ENCODE data around the gene RALGAPA1.

The RALGAPA1 gene

DNA sequence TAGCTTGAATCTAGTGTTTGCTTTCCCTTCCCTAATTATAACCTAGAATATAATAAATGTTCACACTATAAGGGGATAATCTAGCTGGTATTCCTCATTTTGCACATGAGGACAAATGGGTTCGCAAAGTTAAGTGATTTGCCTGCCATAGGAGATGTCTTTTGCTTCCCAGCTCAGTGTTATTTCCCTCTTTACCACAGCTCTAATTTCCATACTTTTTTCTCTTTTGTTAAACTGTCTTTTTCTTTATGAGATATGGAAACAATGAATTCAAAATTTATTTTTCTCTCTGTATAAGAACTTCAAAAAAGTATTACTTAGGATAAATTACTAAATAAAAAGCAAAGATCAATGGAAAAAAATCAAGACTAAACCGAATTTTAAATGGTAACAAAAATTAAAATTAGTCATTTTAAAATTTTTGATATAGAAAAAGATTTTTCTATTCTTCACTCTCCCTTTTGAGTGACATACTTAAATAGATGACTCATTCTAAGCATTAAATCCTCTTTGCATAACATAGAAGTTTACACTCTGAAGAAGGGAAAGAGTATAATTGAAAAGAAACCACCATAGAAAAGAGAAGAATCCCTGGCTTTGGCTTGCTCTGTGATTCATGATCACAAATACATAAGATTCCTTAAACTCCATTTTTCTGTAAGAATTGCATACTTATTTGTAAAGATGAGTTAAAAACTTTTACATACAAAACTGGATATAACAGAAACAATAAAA lies 177.9 kb downstream of the RALGAPA1 start:
- TF ChIP-seq FOXP2 (optimal IDR thresholded peaks at IDR 0.05; ENCODE audit: borderline replicate concordance, extremely low read depth, extremely low read length, insufficient read depth) (no peak), TAF1 (IDR thresholded peaks at IDR 0.05; ENCODE audit: borderline replicate concordance, insufficient read depth, low read length) (no peak), SIN3A (IDR thresholded peaks at IDR 0.05; ENCODE audit: borderline replicate concordance, insufficient read depth, low read length) (no peak), POLR2AphosphoS5 (IDR thresholded peaks at IDR 0.05; ENCODE audit: low read depth, low read length) (no peak)
- TF ChIP-seq, protein P1, sequence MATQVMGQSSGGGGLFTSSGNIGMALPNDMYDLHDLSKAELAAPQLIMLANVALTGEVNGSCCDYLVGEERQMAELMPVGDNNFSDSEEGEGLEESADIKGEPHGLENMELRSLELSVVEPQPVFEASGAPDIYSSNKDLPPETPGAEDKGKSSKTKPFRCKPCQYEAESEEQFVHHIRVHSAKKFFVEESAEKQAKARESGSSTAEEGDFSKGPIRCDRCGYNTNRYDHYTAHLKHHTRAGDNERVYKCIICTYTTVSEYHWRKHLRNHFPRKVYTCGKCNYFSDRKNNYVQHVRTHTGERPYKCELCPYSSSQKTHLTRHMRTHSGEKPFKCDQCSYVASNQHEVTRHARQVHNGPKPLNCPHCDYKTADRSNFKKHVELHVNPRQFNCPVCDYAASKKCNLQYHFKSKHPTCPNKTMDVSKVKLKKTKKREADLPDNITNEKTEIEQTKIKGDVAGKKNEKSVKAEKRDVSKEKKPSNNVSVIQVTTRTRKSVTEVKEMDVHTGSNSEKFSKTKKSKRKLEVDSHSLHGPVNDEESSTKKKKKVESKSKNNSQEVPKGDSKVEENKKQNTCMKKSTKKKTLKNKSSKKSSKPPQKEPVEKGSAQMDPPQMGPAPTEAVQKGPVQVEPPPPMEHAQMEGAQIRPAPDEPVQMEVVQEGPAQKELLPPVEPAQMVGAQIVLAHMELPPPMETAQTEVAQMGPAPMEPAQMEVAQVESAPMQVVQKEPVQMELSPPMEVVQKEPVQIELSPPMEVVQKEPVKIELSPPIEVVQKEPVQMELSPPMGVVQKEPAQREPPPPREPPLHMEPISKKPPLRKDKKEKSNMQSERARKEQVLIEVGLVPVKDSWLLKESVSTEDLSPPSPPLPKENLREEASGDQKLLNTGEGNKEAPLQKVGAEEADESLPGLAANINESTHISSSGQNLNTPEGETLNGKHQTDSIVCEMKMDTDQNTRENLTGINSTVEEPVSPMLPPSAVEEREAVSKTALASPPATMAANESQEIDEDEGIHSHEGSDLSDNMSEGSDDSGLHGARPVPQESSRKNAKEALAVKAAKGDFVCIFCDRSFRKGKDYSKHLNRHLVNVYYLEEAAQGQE (IDR thresholded peaks at IDR 0.05; ENCODE audit: insufficient read depth in 1 of 2, low read depth in 2 of 2, low read length in 2 of 2): no peak

DNA sequence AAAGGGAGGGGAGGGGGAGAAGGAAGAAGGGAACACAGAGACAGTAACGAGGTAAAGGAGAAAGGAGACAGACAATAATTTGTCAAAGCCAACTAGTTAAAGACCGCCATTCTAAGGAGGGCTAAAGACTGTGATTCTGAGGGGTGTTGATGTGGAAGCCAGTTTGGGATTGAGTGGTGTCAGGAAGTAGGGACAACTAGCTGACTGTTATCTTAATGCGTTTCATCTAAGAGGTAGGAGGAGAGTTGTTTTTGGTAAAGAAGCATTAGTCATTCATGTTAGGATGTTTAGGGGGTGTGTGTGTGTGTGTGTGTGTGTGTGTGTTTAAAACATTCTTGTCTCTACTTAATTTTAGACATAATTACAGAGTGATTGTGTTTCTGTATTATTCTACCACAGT lies 180.1 kb downstream of the RALGAPA1 start:
- TF ChIP-seq TAF1 (IDR thresholded peaks at IDR 0.05; ENCODE audit: borderline replicate concordance, insufficient read depth, low read length) (no peak), SIN3A (IDR thresholded peaks at IDR 0.05; ENCODE audit: borderline replicate concordance, insufficient read depth, low read length) (no peak), POLR2AphosphoS5 (IDR thresholded peaks at IDR 0.05; ENCODE audit: low read depth, low read length) (no peak), FOXP2 (optimal IDR thresholded peaks at IDR 0.05; ENCODE audit: borderline replicate concordance, extremely low read depth, extremely low read length, insufficient read depth) (no peak)
- TF ChIP-seq, protein P1 (IDR thresholded peaks at IDR 0.05; ENCODE audit: insufficient read depth in 1 of 2, low read depth in 2 of 2, low read length in 2 of 2): no peak

- TF ChIP-seq, protein P1 (IDR thresholded peaks at IDR 0.05; ENCODE audit: insufficient read depth in 1 of 2, low read depth in 2 of 2, low read length in 2 of 2): no peak
- TF ChIP-seq TAF1 (IDR thresholded peaks at IDR 0.05; ENCODE audit: borderline replicate concordance, insufficient read depth, low read length) (no peak), FOXP2 (optimal IDR thresholded peaks at IDR 0.05; ENCODE audit: borderline replicate concordance, extremely low read depth, extremely low read length, insufficient read depth) (no peak), SIN3A (IDR thresholded peaks at IDR 0.05; ENCODE audit: borderline replicate concordance, insufficient read depth, low read length) (no peak), POLR2AphosphoS5 (IDR thresholded peaks at IDR 0.05; ENCODE audit: low read depth, low read length) (no peak)
Measured at GRCh38 chr14:35617500-35617899, 191.6 kb downstream of the RALGAPA1 start.

GRCh38 chr14:35607380-35607779 lies 201.7 kb downstream of the RALGAPA1 start:
- TF ChIP-seq, protein P1 (IDR thresholded peaks at IDR 0.05; ENCODE audit: insufficient read depth in 1 of 2, low read depth in 2 of 2, low read length in 2 of 2): no peak
- TF ChIP-seq FOXP2 (optimal IDR thresholded peaks at IDR 0.05; ENCODE audit: borderline replicate concordance, extremely low read depth, extremely low read length, insufficient read depth) (no peak), SIN3A (IDR thresholded peaks at IDR 0.05; ENCODE audit: borderline replicate concordance, insufficient read depth, low read length) (no peak), POLR2AphosphoS5 (IDR thresholded peaks at IDR 0.05; ENCODE audit: low read depth, low read length) (no peak), TAF1 (IDR thresholded peaks at IDR 0.05; ENCODE audit: borderline replicate concordance, insufficient read depth, low read length) (no peak)

Measured in PFSK-1 (cell line).